Peyer's patch (tissue), 4 donors: Measurements from ENCODE around the gene ANKLE1. TPM values are rescaled to one million over a fixed set of nuclear protein-coding genes. Genes with fewer than 3 reads are reported as not detected.
"Not testable (repeated sequence)": the region's sequence is repeated elsewhere in the genome, so short reads cannot be mapped to it uniquely, and the experiment has no call there.

ENCODE experiments used
- DNase-seq, 3 donors: peaks; one replicate each; pipeline ENCODE4 v3.0.0-alpha.2; 2017 to 2019
- H3K27ac ChIP-seq, 4 donors: fragments of 200-600 bp; sonication (generic); one replicate each; pipeline ENCODE4 v1.5.1; 2016 to 2019
- H3K27me3 ChIP-seq, 2 donors: fragments of 200-600 bp; sonication (generic); one replicate each; pipeline ENCODE4 v1.5.1; 2019
- H3K36me3 ChIP-seq, 3 donors: fragments of 200-600 bp; sonication (generic); one replicate each; pipeline ENCODE4 v1.5.1; 2016 to 2019
- H3K4me1 ChIP-seq, 4 donors: fragments of 200-600 bp; sonication (generic); one replicate each; pipeline ENCODE4 v1.5.1; 2016 to 2019
- H3K4me3 ChIP-seq, 4 donors: fragments of 200-600 bp; sonication (generic); 1 replicate in 3 of 4; 2 replicates in 1 of 4; pipeline ENCODE4 v1.5.1; 2016 to 2019; ENCODE audit warnings: mild to moderate bottlenecking in 1 of 4
- H3K9me3 ChIP-seq, 4 donors: fragments of 200-600 bp; sonication (generic); one replicate each; pipeline ENCODE4 v1.5.1; 2016 to 2019; ENCODE audit warnings: mild to moderate bottlenecking in 1 of 4
- CTCF ChIP-seq, 6 experiments: fragments of 450-650 bp in 4 of 6; fragments of 200-600 bp in 2 of 6; sonication (generic) in 1 of 6; IDR thresholded peaks; one replicate each; pipeline ENCODE4 v1.5.1; 2017 to 2019; ENCODE audit warnings: antibody characterized with exemption in 6 of 6, mild to moderate bottlenecking in 3 of 6, moderate library complexity in 1 of 6
- POLR2A ChIP-seq, 2 donors: fragments of 450-650 bp; IDR thresholded peaks; one replicate each; pipeline ENCODE4 v1.5.1; 2017; ENCODE audit warnings: antibody characterized with exemption in 2 of 2, mild to moderate bottlenecking in 2 of 2, moderate library complexity in 2 of 2
- total RNA-seq, 4 donors: library from RNA; depleted of rRNA; stranded (reverse); fragments of >200 nt; gene quantifications; one replicate each; pipeline ENCODE4 v1.1.0, GENCODE V29; 2016

ANKLE1 gene
- total RNA-seq, 4 donors from 2014 or later: 0.18 to 1.3 (median 0.95) TPM; not detected in 1

- Histone ChIP-seq H3K27ac (no peak overlapping the region), H3K36me3 (no peaks in the 10 kb centered on the region), H3K9me3 (no peaks in the 10 kb centered on the region), H3K27me3 (peaks cover 0 to 8% of the 10 kb centered on the region in 2 donors), H3K4me3 (no peak overlapping the region), H3K4me1 (peaks cover 6 to 13% (median 9%) of the 10 kb centered on the region in 4 donors)
- no peak for DNase-seq
- TF ChIP-seq POLR2A (IDR thresholded peaks at IDR 0.05) (no peak), CTCF (IDR thresholded peaks at IDR 0.05) (no peak)
These were observed 5.1 kb downstream of the ANKLE1 start for GRCh38 chr19:17286752-17287151.

GRCh38 chr19:17289489-17289888 is 7.8 kb downstream of the ANKLE1 start:
- TF ChIP-seq POLR2A (IDR thresholded peaks at IDR 0.05) (no peak), CTCF (IDR thresholded peaks at IDR 0.05) (no peak)
- DNase-seq: peak; percentile 36 to 75 (median 60)
- Histone ChIP-seq H3K27me3 (no peaks in the 10 kb centered on the region), H3K9me3 (no peaks in the 10 kb centered on the region), H3K27ac (no peak overlapping the region), H3K4me3 (no peak overlapping the region), H3K36me3 (no peaks in the 10 kb centered on the region), H3K4me1 (peaks cover 0 to 4% (median 2%) of the 10 kb centered on the region in 4 donors)

GRCh38 chr19:17292301-17293074 is 10.8 kb downstream of the ANKLE1 start:
- no peak for TF ChIP-seq POLR2A (IDR thresholded peaks at IDR 0.05)
- TF ChIP-seq CTCF (IDR thresholded peaks at IDR 0.05): peak; percentile 51 to 86 (median 74)
- H3K4me3 ChIP-seq: peak overlapping the region; percentile 55 to 62 (median 60)
- DNase-seq: peak; percentile 82 to 89 (median 84)
- H3K27ac ChIP-seq: peak overlapping the region; percentile 56 to 79 (median 66)
- H3K4me1 ChIP-seq: peaks cover 0 to 4% (median 2%) of the 10 kb centered on the region in 4 donors
- no peaks in the 10 kb centered on the region for H3K27me3 ChIP-seq
- no peaks in the 10 kb centered on the region for H3K36me3 ChIP-seq
- no peaks in the 10 kb centered on the region for H3K9me3 ChIP-seq

GRCh38 chr19:17293605-17294004 is 11.9 kb downstream of the ANKLE1 start:
- Histone ChIP-seq H3K27ac (no peak overlapping the region), H3K27me3 (no peaks in the 10 kb centered on the region)
- TF ChIP-seq CTCF (IDR thresholded peaks at IDR 0.05): no peak

GRCh38 chr19:17294051-17294891 is 12.6 kb downstream of the ANKLE1 start:
- no peak overlapping the region for H3K4me3 ChIP-seq
- peak; percentile 35 to 65 (median 61) for DNase-seq
- H3K27me3 ChIP-seq: no peaks in the 10 kb centered on the region
- peaks cover 0 to 4% (median 2%) of the 10 kb centered on the region in 4 donors for H3K4me1 ChIP-seq
- H3K36me3 ChIP-seq: no peaks in the 10 kb centered on the region
- H3K9me3 ChIP-seq: no peaks in the 10 kb centered on the region
- no peak for TF ChIP-seq POLR2A (IDR thresholded peaks at IDR 0.05)
- H3K27ac ChIP-seq: no peak overlapping the region

More at GRCh38 chr19:17293605-17294004, 11.9 kb downstream of the ANKLE1 start:
- Histone ChIP-seq H3K36me3 (no peaks in the 10 kb centered on the region), H3K9me3 (no peaks in the 10 kb centered on the region), H3K4me1 (peaks cover 0 to 4% (median 2%) of the 10 kb centered on the region in 4 donors), H3K4me3 (no peak overlapping the region)
- no peak for DNase-seq

- not testable (repeated sequence) for H3K36me3 ChIP-seq, DNase-seq, H3K4me1 ChIP-seq, H3K4me3 ChIP-seq, H3K27ac ChIP-seq, H3K9me3 ChIP-seq, H3K27me3 ChIP-seq
These were observed 13.8 kb downstream of the ANKLE1 start for GRCh38 chr19:17295551-17295950.
